HL-60 (cell line): ENCODE measurements around the gene DNAJC8.

Experiments
- DNase-seq, 2 experiments: peaks; one replicate each; pipeline ENCODE4 v3.0.0-alpha.2; 2010 to 2020; ENCODE audit warnings: low read depth in 1 of 2, low spot score in 1 of 2
- H3K27ac ChIP-seq: fragments of 250-450 bp; sonication (Bioruptor Pico); replicated peaks from 2 replicates; pipeline ENCODE4 v1.5.1; 2020; ENCODE audit warnings: mild to moderate bottlenecking, moderate library complexity
- H3K27me3 ChIP-seq: fragments of 250-450 bp; sonication (Bioruptor Pico); 2 replicates; pipeline ENCODE4 v1.5.1; 2021; ENCODE audit warnings: mild to moderate bottlenecking, moderate library complexity; ENCODE audit not compliant: insufficient read depth, poor library complexity, severe bottlenecking
- H3K4me3 ChIP-seq: replicated peaks from 2 replicates; pipeline ENCODE4 v1.5.1; 2011; ENCODE audit warnings: mild to moderate bottlenecking, control low read depth, low read length; ENCODE audit not compliant: insufficient read depth
- CTCF ChIP-seq: IDR thresholded peaks from one replicate; pipeline ENCODE4 v1.5.1; 2011; ENCODE audit warnings: low read length, control low read depth, inconsistent platforms; ENCODE audit not compliant: insufficient read depth
- GABPA ChIP-seq: IDR thresholded peaks from 2 replicates; pipeline ENCODE4 v1.6.1; 2012; ENCODE audit warnings: low read depth
- POLR2AphosphoS5 ChIP-seq: IDR thresholded peaks from 2 replicates; pipeline ENCODE4 v1.6.1; 2012; ENCODE audit warnings: low read depth
- SPI1 ChIP-seq: IDR thresholded peaks from 2 replicates; pipeline ENCODE4 v1.6.1; 2012; ENCODE audit warnings: low read depth, mild to moderate bottlenecking, borderline replicate concordance
- TF ChIP-seq, protein P1 (sequence below): IDR thresholded peaks from 2 replicates; pipeline ENCODE4 v1.6.1; 2012; ENCODE audit warnings: low read depth; ENCODE audit not compliant: insufficient replicate concordance

Gene DNAJC8

GRCh38 chr1:28205243-28205642 is 27.6 kb downstream of the DNAJC8 start:
- no peak for DNase-seq
- TF ChIP-seq, protein P1, sequence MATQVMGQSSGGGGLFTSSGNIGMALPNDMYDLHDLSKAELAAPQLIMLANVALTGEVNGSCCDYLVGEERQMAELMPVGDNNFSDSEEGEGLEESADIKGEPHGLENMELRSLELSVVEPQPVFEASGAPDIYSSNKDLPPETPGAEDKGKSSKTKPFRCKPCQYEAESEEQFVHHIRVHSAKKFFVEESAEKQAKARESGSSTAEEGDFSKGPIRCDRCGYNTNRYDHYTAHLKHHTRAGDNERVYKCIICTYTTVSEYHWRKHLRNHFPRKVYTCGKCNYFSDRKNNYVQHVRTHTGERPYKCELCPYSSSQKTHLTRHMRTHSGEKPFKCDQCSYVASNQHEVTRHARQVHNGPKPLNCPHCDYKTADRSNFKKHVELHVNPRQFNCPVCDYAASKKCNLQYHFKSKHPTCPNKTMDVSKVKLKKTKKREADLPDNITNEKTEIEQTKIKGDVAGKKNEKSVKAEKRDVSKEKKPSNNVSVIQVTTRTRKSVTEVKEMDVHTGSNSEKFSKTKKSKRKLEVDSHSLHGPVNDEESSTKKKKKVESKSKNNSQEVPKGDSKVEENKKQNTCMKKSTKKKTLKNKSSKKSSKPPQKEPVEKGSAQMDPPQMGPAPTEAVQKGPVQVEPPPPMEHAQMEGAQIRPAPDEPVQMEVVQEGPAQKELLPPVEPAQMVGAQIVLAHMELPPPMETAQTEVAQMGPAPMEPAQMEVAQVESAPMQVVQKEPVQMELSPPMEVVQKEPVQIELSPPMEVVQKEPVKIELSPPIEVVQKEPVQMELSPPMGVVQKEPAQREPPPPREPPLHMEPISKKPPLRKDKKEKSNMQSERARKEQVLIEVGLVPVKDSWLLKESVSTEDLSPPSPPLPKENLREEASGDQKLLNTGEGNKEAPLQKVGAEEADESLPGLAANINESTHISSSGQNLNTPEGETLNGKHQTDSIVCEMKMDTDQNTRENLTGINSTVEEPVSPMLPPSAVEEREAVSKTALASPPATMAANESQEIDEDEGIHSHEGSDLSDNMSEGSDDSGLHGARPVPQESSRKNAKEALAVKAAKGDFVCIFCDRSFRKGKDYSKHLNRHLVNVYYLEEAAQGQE = no peak
- TF ChIP-seq POLR2AphosphoS5 = no peak
- TF ChIP-seq CTCF = no peak
- no peak for TF ChIP-seq GABPA
- no peak for TF ChIP-seq SPI1
- no peaks in the 10 kb centered on the region for H3K27me3 ChIP-seq
- H3K4me3 ChIP-seq = no peak overlapping the region
- H3K27ac ChIP-seq = no peak overlapping the region

DNA sequence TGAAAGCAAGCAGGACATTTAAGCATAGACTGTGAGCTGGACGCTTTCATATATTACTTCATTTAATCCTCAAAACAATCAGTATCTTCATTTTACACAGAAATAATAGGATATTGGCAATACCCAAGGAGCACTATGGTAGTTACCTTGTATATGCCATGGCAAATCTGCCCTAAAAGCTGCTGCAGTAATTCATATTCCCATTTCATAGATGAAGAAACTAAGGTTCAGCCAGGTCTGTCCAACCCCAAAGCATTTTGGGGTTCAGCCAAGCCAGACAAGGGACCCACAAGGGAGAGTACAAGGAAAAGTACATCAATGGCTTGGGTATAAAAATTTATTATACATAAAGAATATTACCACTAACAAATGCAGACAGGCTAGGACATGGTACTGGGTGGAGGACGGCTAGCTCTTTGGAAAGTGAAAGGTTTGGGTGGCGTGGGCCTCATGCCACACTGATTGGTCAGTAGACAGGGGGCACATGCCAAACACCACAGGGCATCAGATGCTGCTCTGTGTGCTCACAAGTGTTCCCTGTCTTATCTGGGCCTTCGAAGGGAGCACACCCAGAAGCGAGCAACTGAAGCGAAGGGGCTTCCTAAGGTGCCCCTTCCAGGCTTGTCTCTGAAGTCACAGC is 32.5 kb downstream of the DNAJC8 start:
- TF ChIP-seq, protein P1 = no peak
- TF ChIP-seq POLR2AphosphoS5 (no peak), SPI1 (no peak), GABPA (no peak), CTCF (no peak)
- DNase-seq = no peak
- Histone ChIP-seq H3K27me3 (no peaks in the 10 kb centered on the region), H3K4me3 (no peak overlapping the region), H3K27ac (no peak overlapping the region)

GRCh38 chr1:28199328-28200233 is 33.2 kb downstream of the DNAJC8 start:
- no peak overlapping the region for H3K4me3 ChIP-seq
- no peak overlapping the region for H3K27ac ChIP-seq
- DNase-seq = no peak
- TF ChIP-seq GABPA (no peak), POLR2AphosphoS5 (no peak), CTCF (no peak), SPI1 (no peak)
- TF ChIP-seq, protein P1 = no peak
- H3K27me3 ChIP-seq = no peaks in the 10 kb centered on the region
